GM18858 (cell line): Measurements from ENCODE around the gene VPS39.

Experiments
- ATAC-seq: cut with Tn5 transposase; IDR thresholded peaks from one replicate; pipeline ENCODE4 v1.9.1; 2021; ENCODE audit not compliant: unreplicated experiment

Gene VPS39

GRCh38 chr15:42131826-42132806, 76.0 kb downstream of the VPS39 start:
- ATAC-seq: no peak

- no peak for ATAC-seq
Observed at GRCh38 chr15:42131006-42131405, 77.1 kb downstream of the VPS39 start.

DNA sequence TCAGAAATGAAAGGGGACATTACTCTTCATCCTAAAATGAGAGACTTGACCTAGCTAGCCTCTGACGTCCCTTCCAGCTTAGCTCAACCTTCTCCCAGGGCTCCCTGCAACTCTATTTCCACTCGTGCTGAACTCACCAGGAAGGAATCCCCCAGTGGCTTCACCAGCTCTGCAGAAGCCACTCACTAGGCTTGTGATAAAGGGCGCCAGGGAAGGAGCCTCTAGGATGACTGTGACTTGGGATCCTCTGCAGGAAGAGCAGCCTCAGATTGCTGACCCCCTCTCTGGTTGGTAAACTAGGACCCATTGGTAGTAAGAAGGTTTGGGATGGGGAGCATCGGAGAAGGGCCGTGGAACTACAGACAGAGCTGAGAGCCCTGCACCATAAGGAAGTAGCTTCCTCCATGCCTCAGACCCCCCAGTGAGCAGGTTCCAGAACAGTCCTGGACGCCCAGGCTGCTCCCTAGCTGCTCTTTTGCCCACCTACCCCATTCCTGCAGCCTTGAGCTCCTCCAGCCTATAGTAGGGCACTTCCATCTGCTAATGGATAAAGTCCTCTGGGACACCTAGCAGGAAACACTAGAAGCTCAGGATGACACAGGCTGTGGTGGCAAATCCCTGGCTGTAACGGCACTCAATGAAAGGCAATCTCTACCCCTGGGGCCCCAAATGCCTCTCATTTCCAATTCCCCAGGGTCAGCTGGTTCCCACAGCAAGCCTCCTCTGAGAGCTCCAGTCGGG, 77.7 kb downstream of the VPS39 start:
- no peak for ATAC-seq

DNA sequence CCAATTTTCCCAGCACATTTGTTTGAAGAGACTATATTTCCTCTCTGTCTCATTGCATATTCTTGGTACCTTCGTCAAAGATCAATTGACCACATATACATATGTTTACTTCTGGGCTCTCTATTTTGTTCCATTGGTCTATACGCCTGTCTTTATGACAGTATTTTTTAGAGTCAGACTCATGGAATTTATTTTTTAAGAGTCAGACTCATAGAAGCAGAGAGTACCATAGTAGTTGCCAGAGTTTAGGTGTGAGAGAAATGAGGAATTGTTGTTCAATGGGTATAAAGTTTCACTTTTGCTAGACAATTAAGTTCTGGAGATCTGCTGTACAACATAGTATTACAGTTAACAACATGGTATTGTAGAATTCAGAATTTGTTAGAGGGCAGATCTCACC, 78.7 kb downstream of the VPS39 start:
- ATAC-seq: no peak

DNA sequence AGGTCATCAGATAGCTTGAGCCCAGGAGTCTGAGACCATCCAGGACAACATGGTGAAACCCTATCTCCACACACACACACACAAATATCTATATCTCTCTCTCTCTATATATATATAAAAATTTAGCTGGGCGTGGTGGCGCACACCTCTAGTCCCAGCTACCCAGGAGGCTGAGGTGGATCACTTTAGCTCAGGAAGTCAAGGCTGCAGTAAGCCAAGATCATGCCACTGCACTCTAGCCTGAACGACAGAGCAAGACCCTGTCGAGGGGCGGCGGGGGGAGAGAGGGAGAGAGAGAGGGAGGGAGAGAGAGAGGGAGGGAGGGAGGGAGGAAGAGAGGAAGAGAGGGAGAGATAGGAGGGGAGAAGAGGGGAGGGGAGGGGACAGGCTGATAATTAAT, 79.6 kb downstream of the VPS39 start:
- ATAC-seq: no peak

- no peak for ATAC-seq
Observed at GRCh38 chr15:42123546-42123945, 84.6 kb downstream of the VPS39 start.

DNA sequence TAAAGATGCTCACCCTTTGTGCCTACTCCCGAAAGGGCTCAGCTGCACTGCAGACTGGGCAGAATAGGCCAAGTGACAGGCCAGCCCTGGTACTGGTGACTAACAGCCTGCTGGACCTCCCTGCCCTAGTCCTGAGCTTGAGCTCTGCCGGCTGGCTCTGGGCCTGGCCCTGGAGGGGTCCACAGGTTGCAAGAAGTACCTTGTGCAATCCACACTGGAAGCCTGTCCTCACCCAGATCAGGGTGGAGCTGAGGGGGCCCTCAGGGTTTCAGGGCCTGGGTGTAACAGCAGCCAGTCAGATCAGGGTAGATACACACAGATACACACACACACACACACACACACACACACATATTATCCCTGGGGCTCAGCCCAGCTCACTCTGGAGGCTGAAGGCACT, 86.4 kb downstream of the VPS39 start:
- ATAC-seq: no peak

- no peak for ATAC-seq
Observed at GRCh38 chr15:42121021-42121420, 87.1 kb downstream of the VPS39 start.

GRCh38 chr15:42120285-42120684, 87.8 kb downstream of the VPS39 start:
- ATAC-seq: no peak

DNA sequence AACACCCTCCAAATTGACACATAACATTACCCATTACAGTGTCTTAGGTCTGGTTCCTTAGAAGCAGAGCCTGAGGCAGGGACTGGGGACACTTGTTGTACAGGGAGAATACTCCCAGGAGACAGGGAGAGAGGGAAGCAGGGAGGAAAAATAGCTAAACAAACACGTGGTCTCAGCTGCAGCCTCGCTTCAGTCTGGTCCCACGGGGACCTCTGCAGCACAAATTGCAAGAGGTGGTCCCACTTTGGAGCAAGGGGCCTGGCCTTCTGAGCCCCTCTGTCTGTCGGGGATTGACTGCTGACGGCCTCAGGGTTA, 88.7 kb downstream of the VPS39 start:
- ATAC-seq: no peak

DNA sequence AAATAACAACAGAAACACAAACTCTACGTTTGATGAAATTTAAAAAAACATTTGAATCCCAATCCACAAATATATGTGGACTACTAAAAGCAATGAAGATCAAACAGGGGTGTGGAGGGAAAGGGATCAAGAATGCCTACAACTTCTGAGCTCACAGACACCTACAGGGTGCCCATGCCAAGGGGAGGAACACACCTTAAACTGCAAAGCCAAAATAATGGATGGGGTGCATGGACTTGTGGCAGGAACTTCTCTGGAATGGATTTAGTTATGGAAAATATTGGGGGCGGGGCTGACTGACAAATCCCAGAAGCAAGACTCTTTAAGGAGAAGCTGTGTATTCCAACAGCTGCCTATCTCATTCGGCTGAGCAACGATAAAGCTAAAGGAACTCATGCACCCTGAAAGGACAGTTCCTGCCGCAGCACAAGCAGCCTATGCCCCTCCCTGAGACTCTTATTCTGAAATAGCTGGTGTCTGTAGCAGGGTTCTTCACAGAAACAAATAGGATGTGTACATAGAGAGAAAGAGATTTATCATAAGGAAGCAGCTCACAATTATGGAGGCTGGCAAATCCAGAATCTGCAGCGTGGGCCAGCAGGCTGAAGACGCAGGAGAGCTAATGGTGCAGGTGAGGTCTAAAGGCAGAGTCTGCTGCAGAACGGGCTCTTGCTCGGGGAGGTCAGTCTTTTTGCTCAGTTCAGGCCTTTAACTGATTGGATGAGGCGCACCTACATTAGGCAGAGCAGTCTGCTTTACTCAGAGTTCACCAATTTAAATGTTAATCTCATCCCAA, 89.3 kb downstream of the VPS39 start:
- no peak for ATAC-seq

GRCh38 chr15:42111924-42112323, 96.2 kb downstream of the VPS39 start:
- no peak for ATAC-seq

DNA sequence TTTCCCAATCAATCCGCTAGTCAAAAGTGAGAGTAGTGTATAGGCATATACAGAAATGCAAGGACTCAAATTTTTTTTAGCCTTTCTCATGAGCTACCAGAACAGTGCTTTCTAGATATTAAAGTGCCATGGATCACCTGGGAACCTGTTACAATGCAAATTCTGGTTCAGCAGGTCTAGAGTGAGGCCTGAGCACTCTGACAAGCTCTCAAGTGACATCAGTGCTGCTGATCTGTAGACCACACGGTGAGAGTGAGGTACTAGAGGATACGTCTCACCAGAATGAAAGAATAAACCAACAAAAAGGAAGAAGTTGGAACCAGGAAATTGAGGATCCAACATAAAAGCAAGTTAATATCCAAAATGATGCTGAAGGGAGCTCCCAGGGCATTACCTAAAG, 97.7 kb downstream of the VPS39 start:
- no peak for ATAC-seq

GRCh38 chr15:42108806-42109205, 99.3 kb downstream of the VPS39 start:
- ATAC-seq: no peak
